CD4-positive, alpha-beta memory T cell (primary cell): ENCODE data around the gene RNU6-1. TPM values are rescaled to one million over a fixed set of nuclear protein-coding genes. Genes with fewer than 3 reads are reported as not detected.

Experiments
- CTCF ChIA-PET: fragments of 350-600 bp; sonication (Branson Sonifier 250); formaldehyde crosslinking; loops from one replicate; lab custom pipeline; 2021; ENCODE audit warnings: inconsistent platforms; ENCODE audit not compliant: partially characterized antibody; lab: Charles Lee
- POLR2A ChIA-PET: fragments of 350-600 bp; sonication (Branson Sonifier 250); formaldehyde crosslinking; loops from one replicate; lab custom pipeline; 2021; ENCODE audit not compliant: partially characterized antibody; lab: Charles Lee
- DNase-seq, 5 donors: peaks; one replicate each; pipeline versions ENCODE4 v3.0.0 to v3.0.0-alpha.2; 2020 to 2022; ENCODE audit warnings: mixed read lengths in 1 of 5
- H3K27ac ChIP-seq: one replicate; pipeline ENCODE4 v1.7.0; 2013; ENCODE audit warnings: low read depth, low read length
- H3K27me3 ChIP-seq: 2 replicates; pipeline ENCODE4 v1.7.0; 2013; ENCODE audit warnings: mild to moderate bottlenecking, low read length, moderate library complexity; ENCODE audit not compliant: insufficient read depth
- H3K36me3 ChIP-seq: 2 replicates; pipeline ENCODE4 v1.7.0; 2013; ENCODE audit warnings: mild to moderate bottlenecking, low read length, moderate library complexity; ENCODE audit not compliant: insufficient read depth
- H3K4me1 ChIP-seq: 2 replicates; pipeline ENCODE4 v1.7.0; 2013; ENCODE audit warnings: mild to moderate bottlenecking, low read length, moderate library complexity; ENCODE audit not compliant: insufficient read depth
- H3K4me3 ChIP-seq, 2 donors: one replicate each; pipeline ENCODE4 v1.7.0; 2013; ENCODE audit warnings: low read length in 2 of 2, mild to moderate bottlenecking in 1 of 2
- H3K9me3 ChIP-seq, 2 donors: one replicate each; pipeline ENCODE4 v1.7.0; 2013; ENCODE audit warnings: low read length in 2 of 2, control low read depth in 1 of 2; ENCODE audit not compliant: control insufficient read depth in 1 of 2
- H3K27ac Mint-ChIP-seq, 7 donors: one replicate each; pipeline ENCODE4 v1.8.0; 2020 to 2021; ENCODE audit warnings: mixed read lengths in 7 of 7, mild to moderate bottlenecking in 6 of 7, inconsistent platforms in 3 of 7, moderate library complexity in 3 of 7
- H3K27me3 Mint-ChIP-seq, 2 donors: one replicate each; pipeline ENCODE4 v1.8.0; 2020 to 2021; ENCODE audit warnings: mixed read lengths in 2 of 2
- H3K36me3 Mint-ChIP-seq, 2 donors: one replicate each; pipeline ENCODE4 v1.8.0; 2020 to 2021; ENCODE audit warnings: mixed read lengths in 2 of 2, inconsistent platforms in 1 of 2, mild to moderate bottlenecking in 1 of 2
- H3K4me1 Mint-ChIP-seq, 4 donors: one replicate each; pipeline ENCODE4 v1.8.0; 2020 to 2021; ENCODE audit warnings: mixed read lengths in 4 of 4, mild to moderate bottlenecking in 1 of 4
- H3K4me3 Mint-ChIP-seq, 8 donors: one replicate each; pipeline ENCODE4 v1.8.0; 2020 to 2021; ENCODE audit warnings: mixed read lengths in 8 of 8, mild to moderate bottlenecking in 7 of 8, moderate library complexity in 6 of 8, inconsistent platforms in 3 of 8
- H3K9me3 Mint-ChIP-seq, 8 donors: one replicate each; pipeline ENCODE4 v1.8.0; 2020 to 2021; ENCODE audit warnings: mixed read lengths in 8 of 8, mild to moderate bottlenecking in 5 of 8, inconsistent platforms in 3 of 8, moderate library complexity in 1 of 8
- intact Hi-C: fragments of 100-400 bp; cut with micrococcal nuclease; formaldehyde crosslinking; loops from one replicate; pipeline ENCODE4 v1.15.1; 2023
- polyA plus RNA-seq, 2 donors: library from polyadenylated mRNA; unstranded; fragments of 300-500 nt; fragmentation: Illumina TruSeq; gene quantifications; one replicate each; pipeline ENCODE4 v1.2.3, GENCODE V29; 2021
- total RNA-seq, 2 experiments: library from RNA; stranded (reverse); gene quantifications; one replicate each; pipeline ENCODE4 v1.2.3, GENCODE V29; 2021

The RNU6-1 gene
- total and polyA plus RNA-seq, 4 experiments from 2014 or later = not detected

- intact Hi-C loops = no loop called here
- ChIA-PET CTCF (interaction anchor here (0.7 kb wide), 1 partner anchor 9 kb away, joined by 3 read pairs; no protein-coding TSS in a partner anchor), POLR2A (no interaction called here)
Measured at GRCh38 chr15:67859331-67859946, 19.6 kb upstream of the RNU6-1 start.

GRCh38 chr15:67857220-67857619 lies 17.4 kb upstream of the RNU6-1 start:
- H3K27me3 Mint-ChIP-seq = peaks cover 1 to 7% of the 10 kb centered on the region in 2 donors

More at GRCh38 chr15:67859331-67859946, 19.6 kb upstream of the RNU6-1 start:
- no peak overlapping the region for H3K4me3 ChIP-seq
- no peaks in the 10 kb centered on the region for H3K27me3 ChIP-seq
- no peak for DNase-seq
- no peaks in the 10 kb centered on the region for H3K36me3 ChIP-seq
- no peaks in the 10 kb centered on the region for H3K36me3 Mint-ChIP-seq
- no peaks in the 10 kb centered on the region for H3K4me1 Mint-ChIP-seq
- peaks cover 4 to 9% of the 10 kb centered on the region in 2 donors for H3K27me3 Mint-ChIP-seq
- no peaks in the 10 kb centered on the region for H3K9me3 Mint-ChIP-seq
- no peak overlapping the region for H3K4me3 Mint-ChIP-seq
- no peak overlapping the region for H3K27ac ChIP-seq
- H3K4me1 ChIP-seq = peaks cover 10% of the 10 kb centered on the region
- no peak overlapping the region for H3K27ac Mint-ChIP-seq
- H3K9me3 ChIP-seq = no peaks in the 10 kb centered on the region

GRCh38 chr15:67855842-67856241 lies 16.0 kb upstream of the RNU6-1 start:
- Histone ChIP-seq H3K4me3 (no peak overlapping the region), H3K4me1 (no peaks in the 10 kb centered on the region), H3K9me3 (no peaks in the 10 kb centered on the region), H3K27ac (no peak overlapping the region), H3K36me3 (no peaks in the 10 kb centered on the region), H3K27me3 (no peaks in the 10 kb centered on the region)
- Mint-ChIP-seq H3K27me3 (peaks cover 3 to 5% of the 10 kb centered on the region in 2 donors), H3K4me1 (no peaks in the 10 kb centered on the region), H3K36me3 (no peaks in the 10 kb centered on the region), H3K9me3 (peaks cover 0 to 2% (median 0%) of the 10 kb centered on the region in 8 donors), H3K4me3 (no peak overlapping the region), H3K27ac (no peak overlapping the region)
- CTCF ChIA-PET = no interaction called here
- intact Hi-C loops = no loop called here
- DNase-seq = no peak
- POLR2A ChIA-PET = no interaction called here

More at GRCh38 chr15:67857220-67857619, 17.4 kb upstream of the RNU6-1 start:
- ChIA-PET CTCF (interaction anchor here (1.0 kb wide), 1 partner anchor 910 kb away, joined by 3 read pairs; no protein-coding TSS in a partner anchor), POLR2A (no interaction called here)
- Histone ChIP-seq H3K4me1 (no peaks in the 10 kb centered on the region), H3K9me3 (no peaks in the 10 kb centered on the region), H3K27me3 (no peaks in the 10 kb centered on the region), H3K36me3 (no peaks in the 10 kb centered on the region), H3K27ac (no peak overlapping the region), H3K4me3 (no peak overlapping the region)
- intact Hi-C loops = no loop called here
- no peak for DNase-seq
- Mint-ChIP-seq H3K9me3 (no peaks in the 10 kb centered on the region), H3K27ac (no peak overlapping the region), H3K36me3 (no peaks in the 10 kb centered on the region), H3K4me3 (no peak overlapping the region), H3K4me1 (no peaks in the 10 kb centered on the region)

GRCh38 chr15:67854358-67854757 lies 14.5 kb upstream of the RNU6-1 start:
- intact Hi-C loops = no loop called here
- Histone ChIP-seq H3K36me3 (no peaks in the 10 kb centered on the region), H3K9me3 (no peaks in the 10 kb centered on the region), H3K27me3 (no peaks in the 10 kb centered on the region), H3K4me1 (no peaks in the 10 kb centered on the region), H3K27ac (no peak overlapping the region), H3K4me3 (no peak overlapping the region)
- Mint-ChIP-seq H3K27ac (no peak overlapping the region), H3K27me3 (peaks cover 6 to 11% of the 10 kb centered on the region in 2 donors), H3K4me3 (no peak overlapping the region), H3K4me1 (no peaks in the 10 kb centered on the region), H3K9me3 (peaks cover 0 to 2% (median 0%) of the 10 kb centered on the region in 8 donors), H3K36me3 (no peaks in the 10 kb centered on the region)
- DNase-seq = no peak
- ChIA-PET CTCF (interaction anchor here (2.4 kb wide), 1 partner anchor 9 kb away, joined by 7 read pairs; no protein-coding TSS in a partner anchor), POLR2A (no interaction called here)

- ChIA-PET CTCF (interaction anchor here (1.2 to 2.4 kb wide), 2 partner anchors 10 to 17 kb away, joined by 3 to 7 read pairs; no protein-coding TSS in a partner anchor), POLR2A (no interaction called here)
- DNase-seq = no peak
- Mint-ChIP-seq H3K4me1 (no peaks in the 10 kb centered on the region), H3K9me3 (peaks cover 0 to 2% (median 0%) of the 10 kb centered on the region in 8 donors), H3K27me3 (peaks cover 6 to 11% of the 10 kb centered on the region in 2 donors), H3K4me3 (no peak overlapping the region), H3K36me3 (no peaks in the 10 kb centered on the region), H3K27ac (no peak overlapping the region)
- Histone ChIP-seq H3K9me3 (no peaks in the 10 kb centered on the region), H3K4me3 (no peak overlapping the region), H3K27ac (no peak overlapping the region), H3K4me1 (no peaks in the 10 kb centered on the region), H3K27me3 (no peaks in the 10 kb centered on the region), H3K36me3 (no peaks in the 10 kb centered on the region)
- intact Hi-C loops = no loop called here
Measured at GRCh38 chr15:67853454-67853853, 13.6 kb upstream of the RNU6-1 start.

- ChIA-PET POLR2A (no interaction called here), CTCF (interaction anchor here (2.4 kb wide), 1 partner anchor 11 kb away, joined by 7 read pairs; no protein-coding TSS in a partner anchor)
- Mint-ChIP-seq H3K4me1 (no peaks in the 10 kb centered on the region), H3K27me3 (peaks cover 6 to 11% of the 10 kb centered on the region in 2 donors), H3K9me3 (peaks cover 0 to 2% (median 0%) of the 10 kb centered on the region in 8 donors), H3K27ac (no peak overlapping the region), H3K36me3 (no peaks in the 10 kb centered on the region), H3K4me3 (no peak overlapping the region)
- H3K27ac ChIP-seq = no peak overlapping the region
- H3K4me1 ChIP-seq = no peaks in the 10 kb centered on the region
- H3K36me3 ChIP-seq = no peaks in the 10 kb centered on the region
- no peak for DNase-seq
- H3K27me3 ChIP-seq = no peaks in the 10 kb centered on the region
- H3K9me3 ChIP-seq = no peaks in the 10 kb centered on the region
- intact Hi-C loops = no loop called here
- H3K4me3 ChIP-seq = no peak overlapping the region
Measured at GRCh38 chr15:67852418-67852817, 12.6 kb upstream of the RNU6-1 start.

DNA sequence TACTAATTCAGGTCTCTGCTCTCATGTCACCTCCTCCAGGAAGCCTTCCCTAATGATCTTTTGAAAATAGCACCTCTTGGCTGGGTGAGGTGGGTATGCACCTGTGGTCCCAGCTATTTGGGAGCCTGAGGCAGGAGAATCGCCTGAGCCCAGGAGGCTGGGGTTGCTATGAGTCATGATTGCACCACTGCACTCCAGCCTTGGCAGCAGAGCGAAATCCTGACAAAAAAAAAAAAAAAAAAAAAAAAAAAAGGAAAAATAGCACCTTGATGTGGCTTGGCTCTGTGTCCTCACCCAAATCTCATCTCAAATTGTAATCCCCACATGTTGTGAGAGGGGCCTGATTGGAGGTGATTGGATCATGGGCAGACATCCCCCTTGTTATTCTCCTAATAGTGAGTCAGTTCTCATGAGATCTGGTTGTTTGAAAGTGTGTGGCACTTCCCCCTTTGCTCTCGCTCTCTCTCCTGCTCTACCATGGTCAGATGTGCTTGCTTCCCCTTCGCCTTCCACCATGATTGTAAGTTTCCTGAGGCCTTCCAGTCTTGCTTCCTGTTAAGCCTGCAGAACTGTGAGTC lies 11.2 kb upstream of the RNU6-1 start:
- intact Hi-C loops = no loop called here
- Mint-ChIP-seq H3K27ac (no peak overlapping the region), H3K36me3 (no peaks in the 10 kb centered on the region), H3K9me3 (peaks cover 0 to 2% (median 0%) of the 10 kb centered on the region in 8 donors), H3K4me3 (no peak overlapping the region), H3K27me3 (peaks cover 5 to 11% of the 10 kb centered on the region in 2 donors), H3K4me1 (no peaks in the 10 kb centered on the region)
- no peaks in the 10 kb centered on the region for H3K9me3 ChIP-seq
- H3K36me3 ChIP-seq = no peaks in the 10 kb centered on the region
- no peaks in the 10 kb centered on the region for H3K4me1 ChIP-seq
- H3K27me3 ChIP-seq = no peaks in the 10 kb centered on the region
- POLR2A ChIA-PET = no interaction called here
- CTCF ChIA-PET = interaction anchor here (1.0 kb wide), 1 partner anchor 15 kb away, joined by 3 read pairs; no protein-coding TSS in a partner anchor
- no peak for DNase-seq
- no peak overlapping the region for H3K4me3 ChIP-seq
- H3K27ac ChIP-seq = no peak overlapping the region
